HG03520 (cell line): ENCODE data around the gene MUS81.

ENCODE experiments used
- ATAC-seq: cut with Tn5 transposase; IDR thresholded peaks from one replicate; pipeline ENCODE4 v1.9.1; 2021; ENCODE audit warnings: mild to moderate bottlenecking, moderate library complexity; ENCODE audit not compliant: unreplicated experiment

MUS81 gene

DNA sequence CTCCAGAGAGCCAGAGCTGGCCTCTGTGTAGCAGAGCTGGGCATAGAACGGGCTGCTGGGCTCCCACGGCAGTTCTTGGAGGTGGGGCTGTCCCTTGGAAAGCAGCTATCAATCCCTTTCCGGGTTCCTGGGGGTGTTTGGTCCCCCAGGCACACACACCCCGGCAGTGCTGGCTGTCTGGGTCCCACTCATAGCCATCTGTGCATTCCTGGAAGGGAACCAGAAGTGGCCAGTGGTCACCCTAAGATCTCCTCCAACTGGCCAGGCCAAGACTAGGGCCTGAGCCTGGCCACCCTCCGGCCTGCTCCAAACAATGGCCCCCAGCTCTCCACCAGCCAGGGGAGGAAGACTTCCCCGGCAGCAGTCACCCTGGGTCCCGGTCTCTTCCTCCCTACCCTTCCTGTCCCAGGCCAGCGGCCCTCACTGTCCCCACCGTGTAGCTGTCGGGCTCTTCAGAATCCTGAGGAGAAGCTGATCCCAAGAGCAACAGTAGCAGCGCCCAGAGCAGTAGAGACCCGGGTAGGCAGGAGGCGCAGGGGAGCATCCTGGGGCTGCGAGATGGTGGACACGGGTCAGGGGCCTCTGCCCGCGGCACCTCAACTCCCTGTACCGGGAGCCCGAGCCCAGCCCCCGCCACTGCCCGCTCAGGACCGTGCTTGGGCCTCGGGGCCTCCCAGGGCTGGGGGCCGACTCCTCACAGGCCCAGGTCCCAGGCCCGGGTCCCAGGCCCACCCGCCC lies 11.7 kb downstream of the MUS81 start:
- ATAC-seq, result no peak

DNA sequence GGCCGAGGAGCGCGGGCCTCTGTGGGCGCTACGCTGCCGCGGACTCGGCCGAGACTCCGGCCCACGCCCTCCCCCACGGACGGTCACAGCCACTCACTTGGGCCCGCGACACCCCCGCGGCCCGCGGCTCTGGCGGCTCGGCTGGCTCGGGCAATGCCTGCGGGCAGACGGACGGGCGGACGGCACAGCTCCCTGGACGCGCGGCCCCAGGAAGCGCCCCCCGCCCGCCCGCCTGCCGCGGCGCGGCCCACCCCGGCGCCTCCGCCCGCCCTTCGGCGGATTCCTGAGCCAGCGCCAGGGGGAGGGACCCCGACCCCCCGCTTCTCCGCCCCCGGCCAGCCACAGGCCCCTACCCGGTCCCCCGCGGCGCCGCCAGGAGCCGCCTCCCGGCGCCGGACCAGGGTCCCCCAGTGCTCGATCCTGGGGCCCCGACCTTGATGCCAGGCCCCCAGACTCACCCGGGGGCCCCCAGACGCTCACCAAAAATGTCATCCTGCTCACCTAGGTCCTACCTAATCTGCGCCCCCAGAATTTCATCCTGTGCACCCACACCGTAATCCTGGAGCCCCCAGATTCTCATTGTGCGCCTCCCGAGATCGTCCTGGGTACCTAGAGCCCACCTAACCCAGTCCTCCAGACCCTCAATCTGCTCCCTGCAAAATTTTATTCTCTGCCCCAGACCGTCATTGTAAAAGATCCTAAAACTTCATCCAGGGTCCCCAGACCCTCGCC lies 12.5 kb downstream of the MUS81 start, which contains the start of gene EFEMP2:
Gene EFEMP2, minus strand, starts transcription at position 215 of the 732 bp plus-strand sequence. CDS start 446 bp downstream, outside the sequence.
- ATAC-seq, result no peak

DNA sequence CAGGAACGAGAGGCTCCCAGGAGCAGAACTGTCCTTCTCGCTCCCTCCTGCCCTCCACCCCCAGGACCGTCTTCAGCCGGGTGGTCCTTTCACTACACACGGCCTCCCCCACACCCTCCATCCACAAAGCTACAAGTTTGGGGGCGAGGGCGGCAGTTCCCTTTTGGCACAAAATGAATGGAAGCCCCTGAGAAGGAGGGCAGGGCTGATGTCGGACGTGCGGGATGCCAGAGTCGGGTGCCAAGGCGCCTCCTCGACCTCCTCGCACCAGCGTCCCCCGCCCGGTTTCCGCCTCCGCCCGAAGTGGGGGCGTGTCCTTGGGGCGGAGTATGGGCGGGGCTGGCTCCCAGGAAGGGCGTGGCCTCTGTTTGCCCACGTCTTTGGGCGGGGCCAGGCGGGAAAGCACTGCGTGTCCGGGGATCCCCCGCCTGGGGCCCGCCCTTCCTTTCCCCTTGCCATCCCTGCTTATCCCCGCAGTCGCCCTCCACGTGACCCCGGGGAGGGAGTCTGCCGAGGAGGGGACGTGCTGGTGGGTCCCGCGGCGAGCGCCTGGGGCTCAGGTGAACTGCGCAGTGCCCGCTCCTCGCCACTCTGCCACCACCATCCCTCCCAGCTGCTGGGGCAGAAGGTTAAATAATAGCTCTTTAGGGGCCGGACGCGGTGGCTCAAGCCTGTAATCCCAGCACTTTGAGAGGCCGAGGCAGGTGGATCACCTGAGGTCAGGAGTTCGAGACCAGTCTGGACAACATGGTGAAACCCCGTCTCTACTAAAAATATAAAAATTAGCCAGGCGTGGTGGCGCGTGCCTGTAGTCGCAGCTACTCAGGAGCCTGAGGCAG lies 13.3 kb downstream of the MUS81 start:
- ATAC-seq, result peak; percentile 82

DNA sequence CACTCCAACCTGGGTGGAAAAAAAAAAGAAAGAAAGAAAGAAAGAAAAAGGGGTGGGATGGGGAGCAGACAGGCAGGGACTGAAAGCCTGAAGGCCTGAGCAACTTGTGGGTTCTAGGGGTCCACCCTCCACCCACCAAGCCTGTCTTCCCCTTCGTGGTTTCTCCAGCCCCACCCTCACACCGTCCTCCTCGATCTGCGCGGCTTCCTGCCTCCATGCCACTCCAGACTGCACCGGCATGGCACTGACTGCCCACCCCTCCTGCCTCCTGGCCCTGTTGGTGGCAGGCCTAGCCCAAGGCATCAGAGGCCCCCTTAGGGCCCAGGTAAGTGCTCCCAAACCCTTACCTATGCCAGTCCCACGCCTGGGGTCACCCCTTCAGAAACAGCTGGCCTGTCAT lies 19.4 kb downstream of the MUS81 start, which contains the start of gene CTSW:
Gene CTSW, plus strand, starts transcription at position 221 of the 400 bp plus-strand sequence. Its CDS starts 18 bp downstream, at position 239.
- no peak for ATAC-seq

DNA sequence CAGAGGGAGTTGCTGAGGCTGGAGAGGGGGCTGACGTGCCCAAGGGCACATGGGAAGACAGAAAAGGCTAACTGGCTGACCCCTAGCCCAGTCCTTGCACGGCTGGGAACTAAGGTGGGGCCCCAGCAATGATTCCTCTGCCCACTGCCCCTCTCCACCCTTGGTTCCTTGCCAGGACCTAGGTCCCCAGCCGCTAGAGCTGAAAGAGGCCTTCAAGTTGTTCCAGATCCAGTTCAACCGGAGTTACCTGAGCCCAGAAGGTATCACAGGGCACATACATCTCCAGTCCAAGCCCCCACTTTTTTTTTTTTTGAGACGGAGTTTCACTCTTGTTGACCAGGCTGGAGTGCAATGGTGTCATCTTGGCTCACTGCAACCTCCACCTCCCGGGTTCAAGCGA lies 19.8 kb downstream of the MUS81 start:
- no peak for ATAC-seq

DNA sequence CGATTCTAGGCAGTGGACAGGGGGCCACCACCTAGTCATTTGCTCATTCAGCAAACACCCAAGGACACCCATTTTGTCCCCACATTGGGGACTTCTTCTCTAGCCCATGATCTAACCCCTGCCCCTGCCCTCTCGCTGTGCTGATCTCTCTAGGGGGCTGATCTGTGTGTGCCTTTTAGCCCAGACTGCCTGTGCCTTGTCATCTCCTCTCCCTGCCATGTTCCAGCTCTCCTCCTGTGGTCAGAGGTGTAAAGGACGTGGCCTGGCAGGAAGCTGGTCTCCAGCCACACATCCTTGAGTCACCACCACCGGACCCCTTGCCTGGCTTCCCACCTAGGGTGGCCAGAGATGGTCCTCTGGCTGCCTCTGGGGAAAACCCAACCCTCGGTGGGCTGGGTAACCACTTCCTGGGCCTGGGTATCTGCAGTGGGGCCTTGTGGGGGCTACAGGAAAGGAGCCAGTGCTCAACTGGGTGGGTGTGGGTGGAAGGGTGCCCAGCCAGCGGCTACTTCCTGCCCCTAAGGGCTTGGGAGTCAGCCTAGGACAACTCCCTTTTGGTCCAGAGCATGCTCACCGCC lies 20.7 kb downstream of the MUS81 start:
- no peak for ATAC-seq

DNA sequence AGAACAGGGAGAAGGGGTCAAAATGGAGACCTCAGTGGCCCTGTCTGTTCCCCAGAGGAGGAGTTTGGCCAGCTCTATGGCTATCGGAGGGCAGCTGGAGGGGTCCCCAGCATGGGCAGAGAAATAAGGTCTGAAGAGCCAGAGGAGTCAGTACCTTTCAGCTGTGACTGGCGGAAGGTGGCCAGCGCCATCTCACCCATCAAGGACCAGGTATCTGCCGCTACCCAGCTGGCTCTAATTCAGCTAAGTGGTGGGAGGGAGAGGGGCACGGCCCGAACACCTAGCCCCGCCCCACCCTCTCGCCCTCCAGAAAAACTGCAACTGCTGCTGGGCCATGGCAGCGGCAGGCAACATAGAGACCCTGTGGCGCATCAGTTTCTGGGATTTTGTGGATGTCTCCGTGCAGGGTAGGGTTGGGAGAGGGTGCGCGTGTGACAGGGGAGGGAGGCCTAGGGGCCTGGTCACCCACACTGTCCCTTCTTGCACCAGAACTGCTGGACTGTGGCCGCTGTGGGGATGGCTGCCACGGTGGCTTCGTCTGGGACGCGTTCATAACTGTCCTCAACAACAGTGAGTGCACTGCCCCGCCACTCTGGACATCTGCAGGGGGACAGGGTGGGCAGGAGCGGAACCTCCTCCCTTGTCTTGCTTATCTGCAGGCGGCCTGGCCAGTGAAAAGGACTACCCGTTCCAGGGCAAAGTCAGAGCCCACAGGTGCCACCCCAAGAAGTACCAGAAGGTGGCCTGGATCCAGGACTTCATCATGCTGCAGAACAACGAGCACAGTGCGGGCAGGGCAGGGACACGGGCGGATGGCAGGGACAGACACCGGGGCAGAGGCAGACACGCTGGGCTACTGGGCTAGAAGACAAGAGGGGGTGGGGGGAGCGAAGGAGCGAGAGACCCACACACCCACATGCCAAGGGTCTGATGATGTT lies 22.2 kb downstream of the MUS81 start:
- no peak for ATAC-seq

DNA sequence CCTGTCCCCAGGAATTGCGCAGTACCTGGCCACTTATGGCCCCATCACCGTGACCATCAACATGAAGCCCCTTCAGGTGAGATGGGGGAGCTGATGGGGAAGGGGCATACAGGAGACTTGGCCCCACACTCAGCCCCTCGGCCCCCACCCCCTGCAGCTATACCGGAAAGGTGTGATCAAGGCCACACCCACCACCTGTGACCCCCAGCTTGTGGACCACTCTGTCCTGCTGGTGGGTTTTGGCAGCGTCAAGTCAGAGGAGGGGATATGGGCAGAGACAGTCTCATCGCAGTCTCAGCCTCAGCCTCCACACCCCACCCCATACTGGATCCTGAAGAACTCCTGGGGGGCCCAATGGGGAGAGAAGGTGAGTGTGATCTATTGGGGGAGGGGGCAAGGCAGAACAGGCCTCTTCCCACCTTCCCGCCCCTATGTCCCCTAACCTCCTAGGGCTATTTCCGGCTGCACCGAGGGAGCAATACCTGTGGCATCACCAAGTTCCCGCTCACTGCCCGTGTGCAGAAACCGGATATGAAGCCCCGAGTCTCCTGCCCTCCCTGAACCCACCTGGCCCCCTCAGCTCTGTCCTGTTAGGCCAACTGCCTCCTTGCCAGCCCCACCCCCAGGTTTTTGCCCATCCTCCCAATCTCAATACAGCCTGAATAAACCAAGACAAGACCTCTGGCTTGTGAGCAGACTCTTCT lies 23.0 kb downstream of the MUS81 start:
- no peak for ATAC-seq

DNA sequence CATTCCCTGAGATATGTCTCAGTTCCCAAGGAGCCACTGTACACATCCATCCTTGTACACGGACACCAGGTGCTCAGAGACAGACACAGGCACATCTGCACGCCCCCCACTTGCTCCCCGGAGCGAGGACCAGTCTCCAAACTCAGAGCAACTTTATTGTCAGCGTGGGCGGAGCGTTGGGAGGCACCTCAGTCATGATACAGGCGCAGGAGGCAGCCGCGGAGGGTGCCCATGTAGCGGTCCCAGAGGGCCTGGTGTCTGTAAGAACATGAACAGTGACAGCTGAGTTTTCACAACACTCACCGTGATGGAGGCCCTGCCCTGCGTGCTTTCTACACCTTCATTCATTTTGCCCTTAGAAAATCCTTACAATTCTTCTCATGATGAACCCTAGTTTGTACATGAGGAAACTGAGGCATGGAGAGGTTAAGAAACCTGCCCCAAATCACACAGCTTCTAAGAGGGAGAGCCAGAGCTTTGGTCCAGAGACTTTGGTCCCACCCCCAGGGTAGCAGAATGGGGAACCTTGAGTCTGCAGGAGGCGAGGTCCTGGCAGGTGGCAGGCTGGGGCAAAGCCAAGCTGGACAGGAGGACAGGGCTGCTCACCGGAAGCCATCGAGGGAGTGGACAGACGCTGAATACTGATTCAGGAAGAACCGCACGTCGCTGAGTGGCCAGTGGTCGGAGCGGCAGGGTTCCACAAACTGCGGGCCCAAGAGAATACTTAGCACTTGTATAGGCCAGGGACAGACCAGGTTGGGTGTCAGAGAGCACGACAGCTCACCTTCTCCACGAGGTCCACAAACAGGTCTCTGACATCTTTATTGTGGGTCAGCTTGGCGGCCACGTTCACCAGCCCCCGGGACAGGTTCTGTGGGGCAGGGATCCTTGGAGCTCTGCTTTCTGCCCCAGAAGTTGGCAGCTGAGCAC lies 23.8 kb downstream of the MUS81 start:
- ATAC-seq, result no peak

DNA sequence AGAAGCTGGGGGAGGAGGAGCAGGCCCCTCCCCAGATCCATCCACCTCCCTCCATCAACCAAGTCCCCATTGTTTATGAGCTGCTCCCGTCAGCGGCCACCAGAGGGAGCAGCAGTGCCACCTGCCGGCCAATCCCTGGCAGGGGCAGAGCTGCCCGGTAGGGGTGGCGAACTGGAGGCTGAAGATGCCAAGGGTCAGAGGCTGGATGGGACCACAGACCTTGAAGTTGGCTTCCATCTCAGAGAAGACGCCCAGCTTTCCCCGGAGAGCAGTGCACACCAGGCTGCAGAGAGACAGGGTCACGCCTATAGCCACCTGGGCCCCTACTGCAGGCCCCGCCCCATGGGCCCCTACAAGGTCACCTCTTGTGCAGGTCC lies 24.5 kb downstream of the MUS81 start:
- ATAC-seq, result no peak

DNA sequence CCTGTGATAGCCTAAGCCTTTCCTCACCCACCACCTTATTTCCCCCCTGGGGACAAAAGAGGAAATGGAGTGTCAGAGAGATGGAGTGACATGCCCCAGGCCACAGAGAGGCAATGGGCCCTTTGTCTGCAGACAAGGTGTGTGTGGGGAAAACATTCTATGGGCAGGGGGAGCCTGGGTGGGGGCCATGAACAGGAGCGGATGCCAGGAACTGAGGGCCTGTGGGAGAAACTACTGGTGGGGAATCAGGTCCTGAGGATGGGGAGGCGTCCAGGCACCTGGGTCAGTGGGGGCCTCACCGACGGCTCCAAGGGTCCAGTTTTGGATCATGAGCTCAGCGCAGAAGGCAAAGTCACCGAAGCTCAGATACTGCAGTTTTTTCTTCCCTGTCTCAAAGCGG lies 25.0 kb downstream of the MUS81 start:
- ATAC-seq, result no peak

DNA sequence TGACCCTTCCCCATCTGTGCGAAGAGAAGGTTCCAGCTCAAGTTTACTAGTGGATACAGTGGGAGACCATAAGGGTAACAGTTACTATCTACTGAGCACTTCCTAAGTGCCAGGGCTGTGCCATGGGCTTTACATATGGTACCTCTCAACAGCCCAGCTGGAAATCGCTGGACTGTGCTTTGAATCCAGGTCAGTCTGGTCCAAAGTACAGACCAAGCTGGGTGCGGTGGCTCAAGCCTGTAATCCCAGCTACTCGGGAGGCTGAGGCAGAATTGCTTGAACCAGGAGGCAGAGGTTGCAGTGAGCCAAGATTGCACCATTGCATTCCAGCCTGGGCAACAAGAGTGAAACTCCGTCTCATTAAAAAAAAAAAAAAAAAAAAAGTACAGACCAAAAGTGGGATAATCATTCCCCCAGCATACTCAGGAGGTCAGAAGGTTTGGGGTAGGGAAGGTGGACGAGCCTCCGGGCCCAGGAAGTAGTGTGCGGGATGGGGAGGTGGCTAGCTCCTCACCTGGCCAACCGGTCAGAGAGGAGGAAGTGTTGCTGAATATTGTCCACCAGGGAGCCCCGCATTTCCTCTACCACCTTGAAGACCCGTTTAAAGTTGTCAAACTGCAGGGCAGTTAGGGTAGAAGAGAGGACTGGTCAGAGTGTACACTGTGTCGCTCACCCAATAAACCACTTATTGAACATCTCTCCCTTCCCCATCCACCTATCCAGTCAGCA lies 25.7 kb downstream of the MUS81 start:
- no peak for ATAC-seq

DNA sequence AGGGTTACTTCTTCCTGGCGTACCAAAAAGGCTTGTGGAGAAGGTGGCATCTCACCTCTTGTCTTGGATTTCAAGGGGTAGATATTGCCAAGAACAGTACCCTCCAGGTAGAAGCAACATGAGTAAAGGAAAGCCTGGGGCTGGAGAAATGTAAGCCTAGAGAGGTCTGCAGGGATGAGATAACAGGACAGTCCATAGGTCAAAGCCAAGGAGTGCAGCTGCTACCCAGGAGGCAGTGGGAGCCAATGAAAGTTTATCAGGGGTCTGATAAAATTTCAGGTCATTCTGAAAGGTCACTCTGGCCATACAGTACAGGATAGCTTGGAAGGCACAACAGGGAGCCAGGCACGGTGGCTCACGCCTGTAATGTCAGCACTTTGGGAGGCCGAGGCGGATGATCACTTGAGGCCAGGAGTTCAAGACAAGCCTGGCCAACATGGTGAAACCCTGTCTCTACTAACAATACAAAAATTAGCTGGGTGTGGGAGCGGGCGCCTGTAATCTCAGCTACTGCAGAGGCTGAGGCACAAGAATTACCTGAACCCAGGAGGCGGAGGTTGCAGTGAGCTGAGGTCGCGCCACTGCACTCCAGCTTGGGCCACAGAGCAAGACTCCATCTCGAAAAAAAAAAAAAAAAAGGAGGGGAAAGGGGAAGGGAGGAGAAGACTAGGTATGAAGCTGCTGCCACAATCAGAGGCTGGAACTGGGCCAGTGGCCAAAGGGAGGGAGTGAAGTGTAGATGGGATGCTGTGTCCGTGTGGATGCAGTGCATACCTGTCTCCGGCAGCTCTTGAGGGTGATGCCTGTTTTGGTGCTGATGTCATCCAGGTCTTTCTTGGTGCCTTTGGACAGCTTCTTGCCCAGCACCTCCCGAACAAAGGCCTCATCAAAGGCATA lies 26.8 kb downstream of the MUS81 start:
- ATAC-seq, result no peak

DNA sequence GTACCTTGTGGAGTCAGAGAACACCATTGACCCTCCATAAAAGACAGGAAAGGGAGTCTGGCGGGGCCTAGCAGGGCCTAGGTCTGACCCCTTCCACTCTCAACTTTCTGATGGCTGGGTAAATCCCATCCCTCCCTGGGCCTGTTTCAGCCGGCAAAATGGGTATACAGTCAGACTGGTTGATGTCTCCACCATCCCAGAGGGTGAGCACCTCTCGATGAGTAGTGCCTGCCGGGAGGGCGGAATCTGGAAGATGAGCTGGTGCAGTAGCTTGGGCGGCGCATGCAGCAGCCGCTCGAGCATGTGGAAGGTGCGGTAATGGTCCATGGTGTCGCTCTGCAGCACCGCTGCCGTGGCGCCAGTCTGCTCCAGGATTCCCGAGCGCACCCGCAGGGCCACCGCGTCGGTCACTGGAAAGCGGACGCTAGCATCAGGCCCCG lies 27.5 kb downstream of the MUS81 start:
- ATAC-seq, result peak; percentile 2

DNA sequence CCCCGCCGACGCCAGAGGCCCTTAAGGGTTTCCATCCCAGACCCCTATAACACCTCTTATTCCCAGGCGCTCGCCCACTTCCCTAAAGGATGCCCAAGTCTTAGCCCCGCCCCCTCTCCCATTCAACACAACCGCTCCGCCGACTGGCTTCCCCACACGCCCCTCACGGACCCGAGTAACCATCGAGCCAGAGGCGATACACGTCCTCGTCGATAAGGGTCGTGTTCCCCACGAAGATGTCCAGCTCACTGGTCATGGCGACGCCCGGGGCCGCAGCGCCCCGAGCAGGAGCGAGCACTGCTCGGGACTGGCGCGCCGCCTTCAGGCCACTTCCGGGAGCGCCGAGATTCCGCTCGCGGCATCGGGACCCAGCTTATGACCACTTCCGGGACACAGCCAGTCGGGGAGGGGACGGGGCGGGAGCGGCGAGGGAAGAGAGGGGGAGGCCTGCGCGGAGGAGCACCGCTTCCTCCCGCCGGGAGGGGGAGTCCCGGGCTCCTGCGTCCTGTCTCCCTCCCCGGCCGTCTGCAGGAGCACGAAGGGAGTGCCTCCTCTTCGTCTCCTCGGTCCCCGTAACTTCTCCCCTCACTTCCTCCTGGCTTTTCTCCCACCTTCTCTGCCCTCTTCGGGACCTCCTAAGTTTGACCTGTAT lies 28.1 kb downstream of the MUS81 start, which contains the start of gene FIBP:
Gene FIBP, minus strand, starts transcription at position 309 of the 652 bp plus-strand sequence. Its CDS starts 53 bp downstream, at position 256.
- ATAC-seq, result peak; percentile 42
